ENCODE measurements around the gene ATP10A. TPM values are rescaled to one million over a fixed set of nuclear protein-coding genes. Genes with fewer than 3 reads are reported as not detected.

Gene ATP10A
- total and polyA plus RNA-seq, 8 donors: 0.04 to 1.2 (median 0.41) TPM

GRCh38 chr15:25736461-25736860 is 126.7 kb downstream of the ATP10A start:
- ATAC-seq (no peak), FAIRE-seq (no peak), DNase-seq (no peak)
- Histone ChIP-seq H3K9me3 (no peaks in the 10 kb centered on the region), H3K4me3 (no peak overlapping the region), H3K27me3 (no peaks in the 10 kb centered on the region), H3K4me1 (no peaks in the 10 kb centered on the region), H3K27ac (no peak overlapping the region), H3K36me3 (no peaks in the 10 kb centered on the region)
- WGBS, 2 donors: 44 to 58% methylated on average over 3 of the region's 3 CpGs
- TF ChIP-seq, protein P1, sequence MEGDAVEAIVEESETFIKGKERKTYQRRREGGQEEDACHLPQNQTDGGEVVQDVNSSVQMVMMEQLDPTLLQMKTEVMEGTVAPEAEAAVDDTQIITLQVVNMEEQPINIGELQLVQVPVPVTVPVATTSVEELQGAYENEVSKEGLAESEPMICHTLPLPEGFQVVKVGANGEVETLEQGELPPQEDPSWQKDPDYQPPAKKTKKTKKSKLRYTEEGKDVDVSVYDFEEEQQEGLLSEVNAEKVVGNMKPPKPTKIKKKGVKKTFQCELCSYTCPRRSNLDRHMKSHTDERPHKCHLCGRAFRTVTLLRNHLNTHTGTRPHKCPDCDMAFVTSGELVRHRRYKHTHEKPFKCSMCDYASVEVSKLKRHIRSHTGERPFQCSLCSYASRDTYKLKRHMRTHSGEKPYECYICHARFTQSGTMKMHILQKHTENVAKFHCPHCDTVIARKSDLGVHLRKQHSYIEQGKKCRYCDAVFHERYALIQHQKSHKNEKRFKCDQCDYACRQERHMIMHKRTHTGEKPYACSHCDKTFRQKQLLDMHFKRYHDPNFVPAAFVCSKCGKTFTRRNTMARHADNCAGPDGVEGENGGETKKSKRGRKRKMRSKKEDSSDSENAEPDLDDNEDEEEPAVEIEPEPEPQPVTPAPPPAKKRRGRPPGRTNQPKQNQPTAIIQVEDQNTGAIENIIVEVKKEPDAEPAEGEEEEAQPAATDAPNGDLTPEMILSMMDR (IDR thresholded peaks at IDR 0.05): no peak
- intact Hi-C loops (cut with DNase I): no loop called here

GRCh38 chr15:25735550-25736384 is 127.4 kb downstream of the ATP10A start:
- H3K27me3 ChIP-seq: no peaks in the 10 kb centered on the region
- FAIRE-seq: no peak
- WGBS, 2 donors: 75 to 82% methylated on average over 30 of the region's 30 CpGs
- no peak overlapping the region for H3K4me3 ChIP-seq
- no peak for ATAC-seq
- no peak overlapping the region for H3K27ac ChIP-seq
- no peak for DNase-seq
- intact Hi-C loops (cut with DNase I): no loop called here
- TF ChIP-seq, protein P1 (IDR thresholded peaks at IDR 0.05): no peak
- no peaks in the 10 kb centered on the region for H3K4me1 ChIP-seq
- H3K9me3 ChIP-seq: no peaks in the 10 kb centered on the region
- H3K36me3 ChIP-seq: no peaks in the 10 kb centered on the region

DNA sequence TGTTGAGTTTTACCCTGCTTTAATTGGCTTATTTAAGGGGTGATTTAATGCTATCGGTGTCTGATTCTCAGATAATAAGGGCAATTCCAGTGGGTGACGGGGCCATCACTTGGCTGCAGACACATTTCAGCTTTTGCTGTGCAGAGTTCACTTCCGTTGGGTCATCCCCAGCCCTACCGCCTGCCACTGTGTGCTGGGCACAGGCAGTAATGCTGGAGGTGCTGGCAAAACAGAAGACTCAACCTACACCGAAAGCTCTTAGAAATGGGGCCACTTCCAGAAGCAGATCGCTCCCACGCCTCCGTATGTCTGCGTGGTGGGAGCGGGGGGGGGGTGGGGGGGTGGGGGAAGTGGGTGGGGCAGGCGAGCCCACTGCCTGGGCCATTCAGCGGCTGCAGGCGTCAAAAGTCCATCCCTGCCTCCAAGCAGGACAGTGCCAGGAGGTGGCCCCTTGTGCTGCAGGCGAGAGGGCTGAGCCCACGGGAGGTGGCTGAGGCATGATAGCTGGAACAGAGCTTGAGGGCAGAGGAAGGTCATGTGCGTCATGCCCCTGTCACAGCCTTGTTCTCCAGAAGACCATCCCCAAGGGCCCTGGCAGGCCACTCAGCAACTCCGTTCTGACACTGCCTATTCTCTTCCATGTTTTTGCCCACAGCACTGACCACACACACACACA is 128.3 kb downstream of the ATP10A start:
- DNase-seq (no peak), ATAC-seq (no peak), FAIRE-seq (no peak)
- H3K36me3 ChIP-seq: no peaks in the 10 kb centered on the region
- no peaks in the 10 kb centered on the region for H3K27me3 ChIP-seq
- no peak overlapping the region for H3K4me3 ChIP-seq
- no peak overlapping the region for H3K27ac ChIP-seq
- no peaks in the 10 kb centered on the region for H3K4me1 ChIP-seq
- TF ChIP-seq, protein P1 (IDR thresholded peaks at IDR 0.05): no peak
- intact Hi-C loops (cut with DNase I): no loop called here
- no peaks in the 10 kb centered on the region for H3K9me3 ChIP-seq
- WGBS, 2 donors: 81 to 84% methylated on average over 16 to 17 of the region's 17 CpGs

DNA sequence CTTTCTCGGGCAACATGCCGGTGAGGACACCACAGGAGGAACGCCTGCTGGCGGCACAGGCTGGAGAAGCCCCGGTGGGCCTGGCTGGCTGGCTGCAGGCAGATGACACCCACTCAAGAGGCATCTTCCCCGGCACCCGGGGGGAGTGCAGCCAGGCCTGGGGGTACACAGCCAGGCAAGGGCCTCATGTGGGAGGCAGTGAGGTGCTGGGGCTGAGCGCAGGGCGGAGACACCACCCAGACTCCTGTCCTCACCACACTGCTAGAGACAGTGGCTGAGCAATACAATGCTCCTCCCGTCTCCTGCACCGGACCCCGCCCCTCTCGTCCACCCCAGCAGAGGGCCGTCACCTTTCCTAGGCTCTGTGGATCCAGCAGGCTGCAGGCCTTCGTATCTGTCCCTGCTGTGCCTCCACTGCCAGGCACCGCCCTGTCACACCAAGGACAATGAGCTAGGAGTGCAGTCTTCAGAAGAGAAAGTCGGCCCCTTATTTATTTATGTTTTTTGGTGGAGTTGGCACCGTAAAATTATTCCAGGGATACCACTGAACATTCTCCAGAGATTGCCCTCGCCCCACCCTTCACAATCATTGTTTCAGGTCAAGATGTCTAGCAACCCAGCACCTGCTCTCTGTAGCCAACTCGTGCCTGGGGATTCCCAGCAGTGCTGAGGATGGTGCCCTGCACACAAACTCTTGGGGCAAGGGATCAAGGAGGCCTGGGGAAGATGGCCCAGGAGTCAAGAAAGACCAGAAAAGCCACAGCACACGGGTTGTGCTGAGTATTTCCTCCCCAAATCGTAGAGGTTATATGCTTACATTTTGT is 129.1 kb downstream of the ATP10A start:
- no peaks in the 10 kb centered on the region for H3K4me1 ChIP-seq
- H3K36me3 ChIP-seq: no peaks in the 10 kb centered on the region
- no peak for FAIRE-seq
- TF ChIP-seq, protein P1 (IDR thresholded peaks at IDR 0.05): no peak
- 55 to 58% methylated on average over 22 of the region's 22 CpGs for WGBS, 2 donors
- ATAC-seq: no peak
- no peaks in the 10 kb centered on the region for H3K9me3 ChIP-seq
- no peak overlapping the region for H3K4me3 ChIP-seq
- no peak overlapping the region for H3K27ac ChIP-seq
- DNase-seq: no peak
- intact Hi-C loops (cut with DNase I): no loop called here
- H3K27me3 ChIP-seq: no peaks in the 10 kb centered on the region
